NCI-H1436 treated with DMSO at 0.1 percent for 48 hours (cell line): ENCODE measurements around the gene PPY.
"Not testable (repeated sequence)": the region's sequence is repeated elsewhere in the genome, so short reads cannot be mapped to it uniquely, and the experiment has no call there.

ENCODE experiments used
- DNase-seq: peaks from one replicate; lab custom pipeline; 2025; lab: John Stamatoyannopoulos, UW

PPY gene

DNA sequence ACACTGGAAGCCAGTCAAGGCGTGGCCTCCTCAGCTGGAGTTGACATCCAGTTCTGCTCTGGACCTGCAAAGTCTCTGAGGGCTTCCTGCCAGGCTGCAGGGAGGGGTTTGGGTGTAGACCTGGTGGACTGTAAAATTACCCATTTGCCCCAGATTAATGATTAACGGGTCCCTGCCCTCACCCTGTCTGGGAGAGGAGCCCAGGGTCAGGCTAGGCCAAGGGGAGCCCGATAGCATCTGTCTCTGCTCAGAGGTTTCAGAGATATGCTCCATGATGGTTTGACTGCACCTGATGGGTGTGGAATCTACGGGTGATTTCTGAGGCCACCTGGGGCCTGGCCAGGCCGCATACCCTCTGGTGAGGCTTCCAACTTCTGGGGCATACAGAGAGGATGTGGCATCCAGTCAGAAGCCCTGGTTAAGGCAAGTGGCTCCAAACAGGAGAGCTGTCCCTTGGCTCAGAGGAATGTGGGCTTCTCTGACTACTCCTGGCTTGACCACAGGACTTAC, 11.2 kb downstream of the PPY start:
- no peak for DNase-seq

DNA sequence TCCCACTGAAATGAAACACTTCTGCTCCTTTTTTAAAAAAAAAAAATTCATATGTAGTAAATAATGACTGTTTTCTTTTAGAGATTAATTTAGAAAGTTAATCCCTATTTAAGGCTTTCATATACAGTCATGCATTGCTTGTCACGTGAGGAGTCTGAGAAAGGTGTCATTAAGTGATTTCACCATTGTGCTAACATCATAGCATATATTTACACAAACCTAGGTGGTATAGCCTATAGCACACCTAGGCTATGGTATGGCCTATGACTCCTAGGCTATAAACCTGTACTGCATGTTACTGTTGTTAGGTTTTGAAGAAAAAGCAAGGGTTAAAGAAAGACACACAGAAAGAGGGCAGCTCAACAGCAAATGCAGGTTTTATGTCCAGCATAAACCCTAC, 13.7 kb downstream of the PPY start:
- no peak for DNase-seq

DNA sequence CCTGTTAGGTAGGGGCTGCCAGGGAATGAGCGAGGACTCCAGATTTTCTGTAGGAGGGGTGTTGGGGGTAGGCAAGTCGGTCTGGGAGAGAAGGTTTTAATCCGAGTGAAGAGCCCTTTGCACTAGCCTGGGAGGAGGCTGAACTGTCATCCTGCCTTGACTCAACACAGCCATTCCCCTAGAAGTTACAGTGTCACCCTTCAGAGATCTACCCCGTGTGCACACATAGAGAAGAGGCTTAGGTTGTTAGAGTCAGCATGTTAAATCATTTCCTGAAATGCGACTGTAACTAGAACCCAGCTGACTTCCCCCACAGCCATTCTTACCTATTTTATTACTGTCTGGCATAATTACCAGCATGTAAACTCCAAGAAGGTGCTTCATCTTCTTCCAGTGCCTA, 14.3 kb downstream of the PPY start:
- DNase-seq, result not testable (repeated sequence)

DNA sequence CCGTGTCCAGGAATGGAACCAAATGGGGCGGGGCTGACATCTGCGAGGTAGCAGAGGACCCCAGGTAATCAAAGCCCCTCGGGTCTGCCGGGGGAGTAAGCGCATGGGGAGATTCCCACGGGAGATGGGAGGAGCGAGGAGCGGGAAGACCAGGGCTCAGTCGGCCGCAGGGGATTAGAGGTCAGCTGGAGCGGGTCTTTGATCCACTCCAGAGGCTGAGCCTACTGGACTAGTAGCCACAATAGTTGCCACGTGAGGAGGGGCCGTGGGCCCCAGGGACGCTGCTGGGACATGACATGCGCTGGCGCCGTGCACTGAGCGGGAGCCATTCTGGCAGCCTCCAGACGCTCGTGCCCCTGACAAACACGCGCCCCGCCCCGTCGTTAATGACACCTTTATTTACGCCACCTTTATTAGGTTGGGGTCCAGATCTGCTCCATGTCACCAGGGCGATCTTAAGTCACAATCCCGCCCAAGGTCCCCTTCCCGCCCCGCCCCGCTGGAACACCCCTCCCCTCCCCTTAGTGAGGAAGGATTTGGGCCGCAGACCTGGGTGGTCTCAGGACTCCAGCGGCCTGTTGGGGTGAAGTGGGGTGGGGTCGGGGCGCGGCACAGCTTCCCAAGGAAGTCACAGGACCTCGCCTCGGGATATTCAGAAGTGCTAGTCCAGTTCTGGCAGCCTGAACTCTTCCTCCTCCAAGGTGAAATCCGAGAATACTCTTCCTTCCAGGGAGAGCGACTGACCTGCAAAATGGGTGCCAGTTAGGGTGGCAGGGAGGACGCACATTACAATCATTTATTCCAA, 15.0 kb downstream of the PPY start:
- no peak for DNase-seq

DNA sequence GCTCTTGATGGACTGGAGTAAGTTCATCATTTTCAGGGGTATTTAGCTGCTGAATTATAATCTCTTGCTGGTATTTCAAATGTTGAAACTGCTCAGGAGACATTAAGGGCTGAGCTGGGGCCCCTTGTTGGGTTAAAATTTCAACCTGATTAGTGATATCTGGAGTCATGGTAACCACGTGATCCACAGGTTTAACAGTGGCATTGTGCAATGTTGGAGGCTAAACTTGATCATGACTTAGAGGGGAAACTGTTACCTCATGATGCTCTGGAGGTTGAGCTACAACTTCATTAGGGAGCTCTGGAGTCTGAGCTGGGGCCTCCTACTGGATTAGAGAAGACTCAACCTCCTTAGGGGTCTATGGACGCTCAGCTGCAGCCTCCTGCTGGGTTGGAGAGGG, 17.7 kb downstream of the PPY start:
- no peak for DNase-seq

DNA sequence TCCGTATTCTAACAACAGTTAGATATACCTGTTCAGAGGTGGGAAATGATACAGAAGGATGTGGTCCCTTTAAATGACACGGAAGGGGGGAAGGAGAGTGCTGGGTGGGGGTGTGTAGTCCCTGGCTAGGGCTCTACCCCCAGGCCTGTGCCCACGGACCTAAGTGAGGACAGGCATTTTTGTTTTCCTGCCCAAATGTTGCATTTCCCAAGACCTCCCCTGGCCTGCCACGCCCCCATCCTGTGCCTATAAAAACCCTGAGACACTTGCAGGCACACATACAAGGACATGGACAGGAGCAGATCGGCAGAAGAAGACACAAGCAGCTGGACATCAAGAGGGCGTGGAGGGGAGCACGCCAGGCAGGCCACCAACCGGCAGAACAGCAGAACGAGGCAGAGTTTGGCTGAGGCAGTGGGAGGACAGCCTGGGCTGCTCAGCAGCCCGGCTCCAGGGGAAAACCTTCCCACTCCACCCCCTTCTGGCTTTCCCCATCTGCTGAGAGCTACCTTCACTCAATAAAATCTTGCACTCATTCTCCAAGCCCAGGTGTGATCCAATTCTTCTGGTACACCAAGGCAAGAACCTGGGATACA, 21.7 kb downstream of the PPY start:
- no peak for DNase-seq

DNA sequence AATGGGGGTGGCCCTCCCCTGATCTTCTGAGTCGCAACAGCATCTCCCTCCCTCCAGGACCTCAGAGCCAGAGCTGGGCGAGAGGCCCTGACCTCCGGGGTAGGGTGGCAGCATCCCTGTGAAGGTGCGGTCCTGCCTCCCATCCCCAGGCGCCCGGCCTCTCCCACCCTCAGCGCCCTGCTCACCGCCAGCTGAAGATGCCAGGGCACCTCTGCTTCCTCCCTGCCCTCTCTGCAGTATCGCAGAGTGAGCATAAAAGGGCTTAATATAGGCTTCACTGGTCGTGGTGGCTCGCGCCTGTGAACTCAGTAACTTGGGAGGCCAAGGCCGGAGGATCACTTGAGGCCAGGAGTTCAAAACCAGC, 24.3 kb downstream of the PPY start:
- no peak for DNase-seq

DNA sequence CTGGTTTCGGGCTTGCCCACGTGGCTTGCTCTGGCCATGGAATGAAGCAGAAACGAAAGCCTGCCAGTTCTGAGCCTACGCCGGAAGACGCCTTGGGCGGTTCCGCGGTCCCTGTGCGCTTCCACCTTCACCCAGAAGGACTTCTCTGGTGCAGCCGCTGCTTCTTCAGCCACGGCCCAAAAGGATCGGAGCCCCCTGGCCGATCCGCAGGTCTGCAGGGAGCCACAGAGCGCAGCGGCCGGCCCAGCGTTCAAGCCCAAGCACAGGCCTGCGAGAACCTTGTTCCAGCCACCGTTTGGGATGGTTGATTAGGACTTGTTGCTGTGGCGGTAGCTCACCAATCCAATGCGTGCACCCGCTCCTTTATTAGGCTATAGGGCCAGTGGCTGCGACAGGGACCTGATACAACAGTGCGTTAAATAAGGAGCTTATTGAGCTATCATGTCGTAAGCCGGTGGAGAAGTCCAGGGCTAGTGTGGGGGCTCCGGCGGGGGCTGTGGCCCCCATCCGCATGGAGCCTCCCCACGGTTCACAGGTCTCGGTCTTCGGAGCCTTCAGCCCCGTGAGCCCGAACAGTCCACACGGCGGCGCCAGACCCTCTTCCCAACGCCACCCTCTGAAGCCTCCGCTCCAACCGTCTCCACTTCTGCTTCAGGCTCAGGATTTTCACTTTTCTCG, 24.8 kb downstream of the PPY start:
- no peak for DNase-seq

DNA sequence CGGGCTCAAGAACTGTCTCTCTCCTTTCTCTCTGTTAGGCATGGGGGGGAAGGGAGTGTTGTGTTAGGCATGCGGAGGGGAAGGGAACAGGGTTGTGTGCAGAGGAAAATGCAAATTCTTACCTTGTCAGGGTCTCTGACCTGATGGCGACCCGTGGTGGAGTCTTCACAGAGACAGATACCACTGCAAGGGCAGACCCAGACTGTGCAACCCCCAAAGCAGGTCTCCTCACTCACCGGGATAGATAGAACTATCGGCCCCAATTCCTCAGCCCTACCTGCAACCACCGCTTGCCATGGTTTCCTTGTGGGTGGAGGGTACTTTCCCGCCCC, 25.3 kb downstream of the PPY start:
- DNase-seq, result no peak

DNA sequence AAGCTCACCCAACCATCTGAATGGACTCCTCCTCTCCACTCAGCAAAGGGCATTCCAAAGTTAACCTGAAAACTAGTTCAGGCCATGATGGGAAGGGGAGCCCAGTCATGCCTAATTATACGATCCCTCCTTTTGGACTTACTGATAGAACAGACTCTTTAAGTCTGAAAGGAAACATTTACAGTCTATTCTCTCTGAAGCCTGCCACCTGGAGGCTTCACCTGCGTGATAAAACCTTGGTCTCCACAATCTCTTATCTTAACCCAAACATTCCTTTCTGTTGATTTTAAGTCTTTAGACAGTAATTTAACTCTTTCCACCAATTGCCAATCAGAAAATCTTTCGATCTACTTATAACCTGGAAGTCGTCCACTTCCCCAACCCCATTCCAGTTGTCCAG, 25.9 kb downstream of the PPY start:
- DNase-seq, result no peak

DNA sequence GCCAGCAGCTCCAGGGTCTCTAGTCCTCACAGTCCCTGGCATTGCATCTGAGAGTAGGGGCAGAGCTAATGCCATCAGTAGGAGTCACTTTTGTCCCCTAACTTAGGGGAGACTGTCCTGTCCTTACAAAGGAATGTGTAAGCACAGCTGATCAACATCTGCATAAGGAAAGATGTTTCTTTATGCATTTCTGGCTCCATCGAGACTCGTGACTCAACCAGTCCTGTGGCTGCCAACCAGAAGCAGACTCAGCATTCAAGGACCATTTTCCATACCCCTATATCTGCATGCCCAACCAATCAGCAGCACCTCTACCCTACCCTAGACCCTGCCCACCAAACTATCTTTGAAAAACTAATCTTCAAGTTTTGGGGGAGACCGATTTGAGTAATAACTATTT, 26.7 kb downstream of the PPY start:
- no peak for DNase-seq

DNA sequence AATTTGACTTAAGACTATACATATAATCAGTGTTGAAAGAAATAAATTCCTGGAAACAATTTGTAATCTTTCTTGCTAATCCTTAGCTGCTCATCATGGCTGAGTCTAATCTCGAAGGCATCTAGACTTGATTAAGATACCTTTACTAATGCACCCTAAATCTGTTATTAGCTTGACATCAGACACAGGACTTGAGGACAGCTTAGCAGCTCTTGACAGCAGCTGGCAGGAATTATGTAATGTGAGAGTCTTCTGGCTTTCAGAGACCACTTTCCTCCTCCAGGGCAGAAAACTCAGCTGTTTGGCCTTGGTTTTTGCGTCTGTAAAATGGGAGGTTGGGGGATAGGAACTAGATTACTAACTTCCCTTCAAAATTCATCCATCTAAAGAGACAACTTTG, 27.8 kb downstream of the PPY start:
- DNase-seq, result no peak

DNA sequence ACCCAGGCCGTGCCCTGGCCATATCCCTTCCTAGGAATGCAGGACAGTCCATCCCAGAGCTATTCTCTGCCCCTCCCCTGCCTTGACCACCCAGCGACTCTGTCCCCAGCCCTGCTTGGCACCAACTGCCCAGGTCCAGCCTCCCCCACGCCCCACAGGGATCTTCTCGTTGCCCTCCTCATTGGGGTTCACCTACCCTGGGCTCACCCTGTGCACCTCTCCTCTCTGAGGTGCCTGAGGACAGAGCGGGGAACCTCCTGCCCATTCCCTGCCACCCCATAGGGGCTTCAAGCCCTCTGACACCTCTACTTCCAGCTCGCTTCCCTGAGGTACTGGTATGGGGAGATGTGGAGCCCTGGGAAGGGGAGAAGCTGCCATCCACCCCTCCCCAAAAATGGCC, 28.7 kb downstream of the PPY start:
- DNase-seq, result no peak

DNA sequence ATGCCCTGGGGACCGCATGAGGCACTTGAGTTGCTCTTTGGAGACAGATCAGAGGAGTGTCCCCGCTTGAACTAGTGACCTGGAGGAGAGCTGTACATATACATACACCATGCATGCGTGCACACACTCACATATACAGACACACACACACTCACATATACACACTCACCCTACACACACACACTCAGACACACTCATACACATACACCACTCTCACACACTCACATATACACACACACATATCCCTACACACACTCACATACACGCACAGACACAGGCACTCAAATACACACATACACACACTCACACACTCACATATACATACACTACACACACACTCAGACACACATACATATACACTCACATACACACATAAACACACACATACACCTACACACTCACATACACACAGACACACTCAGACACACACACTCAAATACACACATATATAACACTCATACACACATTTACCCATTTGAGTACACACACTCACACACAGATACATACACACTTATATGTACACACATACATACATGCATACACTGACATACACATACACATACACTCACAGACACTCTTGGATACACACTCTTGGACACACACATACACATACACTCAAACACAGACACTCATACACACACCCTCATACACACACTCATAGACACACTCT, 29.5 kb downstream of the PPY start:
- DNase-seq, result no peak

DNA sequence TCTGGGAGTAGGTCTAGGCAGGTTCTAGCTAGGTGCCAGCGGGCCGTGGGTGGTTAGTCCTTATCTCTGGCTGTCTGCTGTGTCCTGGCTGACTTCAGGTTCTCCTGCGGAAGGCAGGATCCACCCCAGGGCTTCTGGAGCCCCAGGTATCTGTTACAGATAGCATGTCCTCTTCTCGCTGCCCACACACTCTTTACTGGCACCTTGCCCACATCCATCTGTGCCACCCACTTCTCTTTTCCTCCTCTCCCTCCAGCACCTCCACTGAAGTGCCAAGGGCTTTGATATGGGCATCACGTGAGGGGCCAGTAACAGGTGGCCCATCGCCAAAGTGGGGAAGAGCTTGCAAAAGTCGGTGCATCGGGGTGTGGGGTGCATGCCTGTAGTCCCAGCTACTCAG, 30.4 kb downstream of the PPY start:
- DNase-seq, result no peak

DNA sequence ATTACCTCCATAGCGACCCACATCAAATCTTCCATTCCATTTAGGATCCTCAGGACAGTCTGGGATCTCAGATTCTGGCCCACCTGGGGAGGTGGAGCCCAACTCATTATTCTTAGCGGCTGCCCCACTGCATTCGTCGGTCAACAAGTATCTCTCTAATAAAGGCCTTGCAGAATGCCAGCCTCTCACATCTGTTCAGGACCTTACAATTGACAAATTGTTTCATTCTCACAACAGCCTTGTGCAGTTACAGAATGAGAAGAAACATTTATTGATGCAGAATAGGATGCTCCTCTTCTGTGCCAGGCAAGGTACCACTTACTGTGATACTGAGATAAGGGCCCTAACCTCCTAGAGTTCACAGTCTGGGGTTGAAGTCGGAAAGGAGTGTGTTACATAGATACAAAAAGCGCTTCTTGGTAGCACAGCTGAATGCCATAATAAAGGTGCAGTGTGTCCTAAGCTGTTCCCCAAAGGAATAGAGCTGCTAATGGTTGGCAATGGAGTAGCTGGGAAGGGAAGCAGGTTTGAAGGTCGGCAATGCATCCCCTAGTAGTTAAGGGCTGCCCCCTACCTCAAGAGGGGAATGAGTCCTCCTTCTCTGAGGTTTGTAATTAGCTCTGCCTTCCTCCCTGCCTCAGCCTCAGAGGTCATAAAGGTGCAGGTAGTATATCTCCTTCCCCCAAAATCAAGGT, 32.6 kb downstream of the PPY start:
- DNase-seq, result no peak

DNA sequence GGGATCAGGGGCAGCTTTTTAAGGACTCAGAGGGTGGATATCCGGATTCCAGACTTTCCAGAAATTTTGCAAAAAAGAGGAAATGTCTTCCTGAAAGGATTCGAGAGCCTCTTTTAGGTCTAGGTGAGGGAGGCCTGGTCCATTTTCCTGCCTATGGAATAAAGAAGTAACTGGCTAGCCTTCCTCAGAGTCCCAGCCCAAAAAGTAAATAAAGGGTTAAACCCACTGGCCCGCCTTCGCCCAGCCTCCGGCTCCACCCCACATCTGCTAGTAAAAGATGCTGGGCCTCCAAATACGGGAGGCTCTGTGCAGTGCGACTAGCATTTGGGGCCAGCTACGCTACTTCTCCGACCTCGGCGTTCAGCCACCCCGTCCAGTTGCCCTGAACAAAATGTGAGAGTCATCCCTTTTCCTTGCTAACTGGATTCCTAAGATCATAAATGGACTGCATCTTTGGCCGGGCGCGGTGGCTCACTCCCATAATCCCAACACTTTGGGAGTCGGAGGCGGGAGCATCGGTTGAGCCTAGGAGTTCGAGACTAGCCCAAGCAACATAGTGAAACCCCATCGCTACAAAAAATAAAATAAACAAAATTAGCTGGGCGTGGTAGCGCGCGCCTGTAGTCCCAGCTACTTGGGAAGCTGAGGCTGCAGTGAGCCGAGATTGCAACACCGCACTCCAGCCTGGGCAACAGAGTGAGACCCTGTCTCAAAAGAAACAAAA, 34.1 kb downstream of the PPY start:
- DNase-seq, result peak; percentile 11

DNA sequence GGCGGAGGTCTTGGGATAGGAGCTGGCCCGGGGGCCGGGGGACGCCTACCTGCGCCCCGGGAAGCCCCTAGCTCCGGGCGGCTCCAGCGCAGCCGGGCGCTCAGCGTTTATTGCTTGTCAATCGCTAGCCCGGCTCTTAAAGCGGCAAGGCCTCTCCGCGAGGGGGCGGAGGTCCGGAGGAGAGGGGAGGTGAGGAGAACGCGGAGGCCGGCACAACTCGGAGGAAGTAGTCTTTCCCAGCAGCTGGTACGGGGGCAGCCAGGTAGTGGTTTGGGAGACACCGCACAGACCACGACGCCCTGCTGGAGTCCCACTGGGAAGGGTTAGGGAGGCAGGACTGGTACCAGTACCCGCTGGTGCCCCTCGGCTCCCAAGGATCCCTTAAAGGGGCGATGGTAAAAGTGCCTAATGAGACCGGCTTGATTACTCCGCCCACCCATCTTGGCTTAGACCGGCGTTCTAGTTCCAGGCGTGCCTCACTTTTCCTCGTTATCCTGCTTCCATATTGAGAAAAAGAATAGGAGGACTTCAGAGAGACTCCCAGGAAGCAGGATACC, 34.8 kb downstream of the PPY start, which contains the start of gene MPP2:
Gene MPP2, minus strand, starts transcription at position 112 of the 557 bp plus-strand sequence. CDS start 3,076 bp downstream, outside the sequence.
- DNase-seq, result no peak

DNA sequence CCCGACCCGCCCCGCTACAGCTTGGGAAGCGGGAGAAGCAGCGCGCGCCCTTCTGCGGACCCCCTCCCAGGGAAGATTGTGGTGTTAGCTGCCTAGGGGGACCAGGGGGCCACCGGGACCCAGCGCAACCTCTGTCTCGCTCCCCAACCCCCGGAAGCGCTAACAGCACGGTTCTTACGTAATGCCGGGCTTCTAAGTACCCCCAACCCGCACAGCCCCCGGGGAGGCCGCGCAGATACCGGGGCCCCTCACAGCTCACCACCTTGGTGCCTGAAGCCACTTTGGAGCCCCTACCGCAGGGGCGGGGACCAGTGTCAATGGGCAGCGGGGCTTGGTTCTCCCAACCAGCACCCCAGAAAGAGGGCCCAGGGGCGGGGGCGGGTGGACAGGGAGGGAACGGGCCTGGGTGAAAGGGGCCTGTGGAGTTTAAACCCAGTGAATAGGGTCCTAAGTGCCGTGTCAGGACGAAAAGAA, 35.3 kb downstream of the PPY start:
- no peak for DNase-seq

DNA sequence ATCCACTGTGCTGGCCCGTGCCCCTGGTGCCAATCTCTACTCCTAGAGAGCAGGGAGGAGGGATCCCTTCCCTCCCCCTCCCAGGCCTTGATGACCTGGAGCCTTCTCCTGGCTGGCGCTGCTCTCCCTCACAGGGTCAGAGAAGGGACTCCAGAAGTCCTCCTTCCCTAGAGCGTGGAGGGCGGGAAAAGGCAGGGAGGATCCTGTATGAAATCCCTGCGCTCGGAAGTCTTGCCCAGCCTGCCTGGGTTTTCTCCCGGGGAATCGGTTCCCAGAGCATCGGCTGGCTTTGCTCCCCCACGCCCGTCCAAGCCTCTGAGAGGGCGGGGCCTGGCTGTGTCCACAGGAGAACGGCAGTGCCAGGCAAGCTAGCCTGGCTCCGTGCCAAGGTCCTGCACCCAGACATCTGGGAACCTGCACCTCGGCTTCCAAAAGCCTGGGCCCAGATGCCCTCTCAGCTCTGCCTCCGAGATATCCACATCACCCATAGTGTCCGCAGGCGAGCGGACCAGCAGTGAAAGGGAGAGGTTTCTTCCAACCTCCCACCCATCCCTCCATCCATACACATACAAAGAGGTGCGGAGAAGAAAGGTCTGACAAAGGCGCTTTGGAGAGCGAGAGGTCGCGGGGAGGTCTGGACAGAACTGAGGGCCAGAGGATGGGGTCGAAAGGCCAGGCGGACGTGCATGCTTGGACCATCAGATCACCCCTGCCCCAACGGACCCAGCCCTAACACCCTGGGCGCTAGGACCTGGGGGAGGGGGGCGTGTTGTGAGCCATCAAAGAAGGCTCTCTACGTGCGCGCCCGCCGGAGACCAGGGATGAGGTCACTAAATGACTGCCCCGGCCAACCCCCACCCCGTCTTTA, 36.1 kb downstream of the PPY start:
- no peak for DNase-seq
